ENCODE results near the gene LLGL2.

GRCh38 chr17:75513641-75514000, 11.9 kb upstream of the LLGL2 start:
- no peak for TF ChIP-seq CTCF (IDR thresholded peaks at IDR 0.05; ENCODE audit: insufficient read depth, low read length)
- TF ChIP-seq POLR2AphosphoS5 (IDR thresholded peaks at IDR 0.05; ENCODE audit: low read depth), result no peak
- no peak for TF ChIP-seq GABPA (IDR thresholded peaks at IDR 0.05; ENCODE audit: low read depth)
- TF ChIP-seq REST (IDR thresholded peaks at IDR 0.05; ENCODE audit: insufficient replicate concordance, low read depth), result no peak
- no peak for TF ChIP-seq SPI1 (IDR thresholded peaks at IDR 0.05; ENCODE audit: borderline replicate concordance, low read depth)
